K562 (cell line): ENCODE results near the gene NPVF. TPM values are rescaled to one million over a fixed set of nuclear protein-coding genes. Genes with fewer than 3 reads are reported as not detected.

Experiments used
- ATAC-seq: fragments of 200-7000 bp; cut with Tn5 transposase; 3 replicates; pipeline ENCODE4 v1.9.1; 2020; ENCODE audit warnings: moderate library complexity
- BruUV-seq: library from RNA; stranded (reverse); fragments of 400-500 nt; replicated peaks from 2 replicates; lab custom pipeline; 2021; lab: Mats Ljungman, UMichigan
- CTCF ChIA-PET: fragments of 300-600 bp; formaldehyde crosslinking; extraction: SDS; loops from one replicate; lab custom pipeline; 2021; ENCODE audit warnings: low intra/inter-chr PET ratio; lab: Yijun Ruan, JAX
- POLR2A ChIA-PET: fragments of 300-600, 350-650 bp; sonication (Branson Sonifier 250); formaldehyde crosslinking; extraction: SDS; loops from one replicate; lab custom pipeline; 2021; ENCODE audit warnings: antibody characterized with exemption, inconsistent platforms; lab: Yijun Ruan, JAX
- DNase-seq, 4 experiments: peaks; one replicate each; pipeline versions ENCODE4 v3.0.0 to v3.0.0-alpha.2; 2011 to 2018; ENCODE audit warnings: low spot score in 3 of 4, mixed read lengths in 3 of 4; ENCODE audit errors: extremely low read depth in 1 of 4
- FAIRE-seq: peaks from 2 replicates; lab custom pipeline; 2011; peaks lifted over from hg19 to GRCh38; lab: Jason Lieb, UNC
- H2AFZ ChIP-seq: 2 replicates; pipeline ENCODE4 v1.6.0; 2011; ENCODE audit warnings: low read depth, low read length, control low read depth, inconsistent platforms
- H3K27ac ChIP-seq: fragments of 200-600 bp; 3 replicates; pipeline ENCODE4 v1.8.0; 2011; ENCODE audit warnings: low read depth, mild to moderate bottlenecking, control low read depth, inconsistent platforms, low read length, moderate library complexity, mixed read lengths; ENCODE audit errors: extremely low read depth
- H3K27me3 ChIP-seq, 2 experiments: fragments of 300-600 bp in 1 of 2; 2 replicates in 1 of 2; 3 replicates in 1 of 2; pipeline versions ENCODE4 v1.6.0 to v1.8.0; 2011; ENCODE audit warnings: inconsistent platforms in 2 of 2, low read length in 2 of 2, mild to moderate bottlenecking in 1 of 2, mixed read lengths in 1 of 2, moderate library complexity in 1 of 2; ENCODE audit not compliant: control insufficient read depth in 2 of 2, insufficient read depth in 2 of 2
- H3K36me3 ChIP-seq: fragments of 300-600 bp; 3 replicates; pipeline ENCODE4 v1.8.0; 2011; ENCODE audit warnings: mild to moderate bottlenecking, low read length, inconsistent platforms; ENCODE audit not compliant: control insufficient read depth, insufficient read depth
- H3K4me1 ChIP-seq, 2 experiments: fragments of 200-600 bp in 1 of 2; replicated peaks in 1 of 2; 2 replicates in 1 of 2; 3 replicates in 1 of 2; pipeline versions ENCODE4 v1.5.1 to v1.8.0; 2011; ENCODE audit warnings: inconsistent platforms in 2 of 2, low read length in 2 of 2, mild to moderate bottlenecking in 1 of 2, mixed read lengths in 1 of 2, moderate library complexity in 1 of 2; ENCODE audit not compliant: control insufficient read depth in 2 of 2, insufficient read depth in 2 of 2
- H3K4me2 ChIP-seq: 2 replicates; pipeline ENCODE4 v1.6.1; 2011; ENCODE audit warnings: low read length, control low read depth, inconsistent platforms, mixed read lengths; ENCODE audit not compliant: insufficient read depth
- H3K4me3 ChIP-seq: fragments of 200-600 bp; sonication (generic), shearing (Covaris generic); 2 replicates; pipeline ENCODE4 v1.5.1; 2016; ENCODE audit warnings: control low read depth, inconsistent platforms
- H3K79me2 ChIP-seq: fragments of 200-600 bp; 3 replicates; pipeline ENCODE4 v1.8.0; 2011; ENCODE audit warnings: low read length, inconsistent platforms; ENCODE audit not compliant: control insufficient read depth, insufficient read depth
- H3K9ac ChIP-seq, 2 experiments: 2 replicates each; pipeline versions ENCODE4 v1.6.0 to v1.6.1; 2011; ENCODE audit warnings: low read depth in 2 of 2, low read length in 2 of 2, control low read depth in 1 of 2, inconsistent platforms in 1 of 2, mild to moderate bottlenecking in 1 of 2, mixed read lengths in 1 of 2; ENCODE audit not compliant: insufficient read depth in 1 of 2
- H3K9me1 ChIP-seq: one replicate; pipeline ENCODE4 v1.6.0; 2011; ENCODE audit warnings: inconsistent platforms, mild to moderate bottlenecking, low read length, moderate library complexity; ENCODE audit not compliant: control insufficient read depth, insufficient read depth
- H3K9me3 ChIP-seq: replicated peaks from 2 replicates; pipeline ENCODE4 v1.5.1; 2011; ENCODE audit warnings: low read depth, low read length, inconsistent platforms; ENCODE audit not compliant: control insufficient read depth, insufficient read depth
- H4K20me1 ChIP-seq: replicated peaks from 2 replicates; pipeline ENCODE4 v1.6.1; 2011; ENCODE audit warnings: low read length, inconsistent platforms, mixed read lengths; ENCODE audit not compliant: control insufficient read depth, insufficient read depth
- SPI1 ChIP-seq: IDR thresholded peaks from 2 replicates; pipeline ENCODE4 v1.6.1; 2011; ENCODE audit warnings: low read depth, low read length, control low read depth, borderline replicate concordance
- TCF15 ChIP-seq: fragments of 250-450 bp; sonication (Bioruptor Pico); IDR thresholded peaks from 2 replicates; pipeline ENCODE4 v1.8.0; 2022; ENCODE audit warnings: moderate library complexity, mild to moderate bottlenecking, inconsistent platforms
- ZNF592 ChIP-seq: fragments of 450-650 bp; IDR thresholded peaks from 2 replicates; pipeline ENCODE4 v1.6.1; 2017; ENCODE audit warnings: antibody characterized with exemption, mild to moderate bottlenecking
- ZNF707 ChIP-seq: fragments of 250-450 bp; sonication (Bioruptor Pico); conservative IDR thresholded peaks from 2 replicates; pipeline ENCODE4 v1.8.0; 2022; ENCODE audit warnings: inconsistent platforms, mild to moderate bottlenecking, moderate library complexity
- WGBS: fragments of 100-300 bp; shearing (Covaris generic); methylation state at CpG from one replicate; pipeline ENCODE4 v1.1.6; 2016; ENCODE audit warnings: low coverage, mixed read lengths; ENCODE audit not compliant: insufficient coverage; ENCODE audit errors: missing lambda C conversion rate; 5-methylcytosine and 5-hydroxymethylcytosine counted together
- in situ Hi-C: fragments of 300-500 bp; cut with MboI; formaldehyde crosslinking; loops from 4 replicates; pipeline ENCODE4 v1.15.0; 2018; ENCODE audit warnings: inconsistent platforms, mixed read lengths
- intact Hi-C: fragments of 100-400 bp; cut with micrococcal nuclease; formaldehyde crosslinking; loops from 2 replicates; pipeline ENCODE4 v1.14.2; 2022
- polyA plus RNA-seq, 8 experiments: library from polyadenylated mRNA; depleted of rRNA in 4 of 8; stranded (reverse) in 5 of 8; unstranded in 3 of 8; fragments of >200 nt; fragmentation: Nextera tagmentation in 2 of 8; fragmentation: Illumina TruSeq in 1 of 8; extraction: Ambion mirVana in 2 of 8; extraction: Trizol in 1 of 8; gene quantifications; 2 replicates each; pipeline versions ENCODE4 v1.2.1 to v1.2.3, GENCODE V29; 2011 to 2014; ENCODE audit warnings: inconsistent platforms in 1 of 8, missing spikeins in 1 of 8
- total RNA-seq, 7 experiments: library from RNA; depleted of rRNA in 6 of 7; stranded (reverse); fragments of >200 nt in 6 of 7; fragmentation: Illumina TruSeq in 2 of 7; extraction: Trizol in 2 of 7; gene quantifications; 2 replicates each; pipeline versions ENCODE4 v1.2.1 to v1.2.3, GENCODE V29; 2011 to 2021; ENCODE audit warnings: low replicate concordance in 1 of 7

The NPVF gene
- total and polyA plus RNA-seq, 9 of the 15 experiments (the other 6 are each of a cell fraction or from before 2014, with no cell fraction given) = not detected

- no peak overlapping the region for H3K9ac ChIP-seq
- no peak overlapping the region for H3K4me2 ChIP-seq
- ATAC-seq = no peak
- FAIRE-seq = no peak
- peaks cover 8% of the 10 kb centered on the region in 2 experiments; a peak in 3 of 5 replicates for H3K4me1 ChIP-seq
- no peak overlapping the region for H3K27ac ChIP-seq
- ChIA-PET CTCF (no interaction called here), POLR2A (no interaction called here)
- peak overlapping the region; percentile 96 for H2AFZ ChIP-seq
- H3K4me3 ChIP-seq = no peak overlapping the region
- 48% methylated on average over 3 of the region's 3 CpGs for whole genome bisulfite sequencing
- H3K27me3 ChIP-seq = no peaks in the 10 kb centered on the region
- H3K9me1 ChIP-seq = no peaks in the 10 kb centered on the region
- H3K79me2 ChIP-seq = no peaks in the 10 kb centered on the region
- H3K9me3 ChIP-seq = no peaks in the 10 kb centered on the region
- TF ChIP-seq ZNF592 (no peak), TCF15 (CRISPR knock-in tag) (no peak), ZNF707 (CRISPR knock-in tag) (no peak), SPI1 (peak; percentile 75)
- no TSS peak for BruUV-seq
- H4K20me1 ChIP-seq = no peaks in the 10 kb centered on the region
- intact Hi-C loops = loop anchor here (5.0 kb wide), 1 partner anchor 36 kb away; no protein-coding TSS in a partner anchor
- in situ Hi-C loops = no loop called here
- no peak for DNase-seq
- no peaks in the 10 kb centered on the region for H3K36me3 ChIP-seq
Observed at GRCh38 chr7:25181532-25181931, 46.8 kb downstream of the NPVF start.
